ENCODE results near the gene SLF1.
"Not testable (repeated sequence)": the region's sequence is repeated elsewhere in the genome, so short reads cannot be mapped to it uniquely, and the experiment has no call there.

Gene SLF1

GRCh38 chr5:94618493-94619328 is at the start of gene SLF1, which contains the start of gene KIAA0825:
Gene SLF1, plus strand, starts transcription at chr5:94618669. Its CDS starts 10,142 bp downstream, at chr5:94628811.
Gene KIAA0825, minus strand, starts transcription at chr5:94618604. Its CDS starts 81,478 bp downstream, at chr5:94537126.
- DNase-seq (ENCODE audit: low read depth in 2 of 2) = peak; percentile 71 to 76

- no peak for DNase-seq (ENCODE audit: low read depth in 2 of 2)
Measured at GRCh38 chr5:94571415-94571814, 47.1 kb upstream of the SLF1 start.

DNA sequence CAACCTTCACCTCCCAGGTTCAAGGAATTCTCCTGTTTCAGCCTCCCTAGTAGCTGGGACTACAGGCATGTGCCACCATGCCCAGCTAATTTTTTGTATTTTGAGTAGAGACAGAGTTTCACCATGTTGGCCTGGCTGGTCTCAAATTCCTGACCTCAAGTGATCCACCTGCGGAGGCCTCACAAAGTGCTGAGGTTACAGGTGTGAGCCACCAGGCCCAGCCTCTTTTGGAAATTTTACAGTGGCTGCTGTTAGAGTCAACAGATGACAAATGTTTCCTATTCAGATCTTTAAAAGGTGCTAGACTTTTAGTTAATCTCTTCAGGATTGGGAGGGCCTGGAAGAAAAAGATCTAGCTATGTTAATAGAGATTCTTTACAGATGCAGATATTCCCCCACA is 45.1 kb upstream of the SLF1 start:
- not testable (repeated sequence) for DNase-seq (ENCODE audit: low read depth in 2 of 2)

DNA sequence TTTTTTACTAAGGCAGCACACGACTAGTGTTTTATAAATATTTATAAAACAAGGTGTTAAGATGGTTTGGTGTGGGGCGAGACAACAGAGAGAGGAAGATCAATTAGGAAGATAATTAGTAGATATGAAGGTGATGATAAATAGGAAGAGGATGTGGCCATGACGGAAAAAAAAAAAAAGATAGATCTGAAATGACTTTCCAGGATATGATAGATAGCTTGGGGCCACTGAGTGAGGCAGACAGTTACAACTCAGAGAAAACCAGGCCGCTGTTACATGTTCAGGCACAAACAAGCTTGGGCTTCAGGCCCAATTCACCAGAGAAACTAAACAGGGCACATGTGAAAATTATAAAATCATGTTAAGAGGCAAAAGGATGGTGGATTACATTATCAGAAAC is 43.3 kb upstream of the SLF1 start:
- DNase-seq (ENCODE audit: low read depth in 2 of 2) = no peak

DNA sequence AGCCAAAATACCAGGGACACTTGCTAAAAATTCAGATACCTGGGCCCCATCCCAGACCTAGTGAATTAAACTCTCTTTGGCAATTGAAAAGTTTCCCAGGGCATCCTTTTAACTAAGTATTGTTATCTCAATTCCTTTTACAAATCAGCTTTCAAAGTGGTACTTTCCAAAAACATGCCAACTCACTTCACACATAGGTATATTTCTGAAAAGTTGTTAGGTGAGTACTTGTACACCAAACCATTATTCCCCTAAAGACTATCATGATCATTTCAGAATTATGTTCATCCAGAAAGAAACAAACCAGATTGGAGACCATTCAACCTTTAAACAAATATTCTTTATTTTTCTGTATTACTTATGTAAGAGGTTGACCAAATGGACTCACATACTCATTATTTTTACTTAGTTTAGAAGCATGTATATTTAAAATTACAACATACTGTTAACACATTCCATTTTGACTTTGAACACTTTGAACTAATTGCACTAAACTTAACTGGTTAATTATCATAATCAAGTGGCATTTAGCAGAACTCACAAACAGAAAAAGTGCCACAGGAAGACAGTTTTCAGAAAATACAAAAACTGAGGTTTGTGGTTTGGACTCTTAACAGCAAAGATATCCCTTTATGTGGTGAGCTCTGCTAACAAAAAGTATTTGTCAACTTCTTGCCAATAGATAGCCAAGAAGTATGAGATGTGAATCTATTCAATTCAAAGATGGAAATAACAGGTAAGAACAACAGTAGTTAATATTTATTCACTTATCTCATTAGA is 40.8 kb upstream of the SLF1 start:
- no peak for DNase-seq (ENCODE audit: low read depth in 2 of 2)

DNA sequence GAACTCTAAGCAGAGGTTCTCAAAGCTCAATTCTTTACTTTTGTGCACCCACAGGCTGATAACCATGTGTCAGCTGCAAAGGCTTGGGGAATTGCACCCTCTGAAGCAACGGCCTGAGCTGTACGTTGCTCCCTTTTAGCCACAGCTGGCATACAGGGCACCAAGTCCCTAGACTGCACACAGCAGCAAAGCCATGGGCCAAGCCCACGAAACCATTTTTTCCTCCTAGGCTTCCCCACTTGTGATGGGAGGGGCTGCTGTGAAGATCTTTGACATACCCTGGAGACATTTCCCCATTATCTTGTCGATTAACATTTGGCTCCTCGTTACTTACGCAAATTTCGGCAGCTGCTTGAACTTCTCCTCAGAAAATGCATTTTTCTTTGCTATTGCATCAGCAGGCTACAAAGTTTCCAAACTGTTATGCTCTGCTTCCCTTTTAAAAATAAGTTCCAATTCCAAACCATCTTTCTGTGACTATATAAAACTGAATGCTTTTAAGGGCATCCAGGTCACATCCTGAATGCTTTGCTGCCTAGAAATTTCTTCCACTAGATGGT is 23.1 kb upstream of the SLF1 start:
- no peak for DNase-seq (ENCODE audit: low read depth in 2 of 2)

DNA sequence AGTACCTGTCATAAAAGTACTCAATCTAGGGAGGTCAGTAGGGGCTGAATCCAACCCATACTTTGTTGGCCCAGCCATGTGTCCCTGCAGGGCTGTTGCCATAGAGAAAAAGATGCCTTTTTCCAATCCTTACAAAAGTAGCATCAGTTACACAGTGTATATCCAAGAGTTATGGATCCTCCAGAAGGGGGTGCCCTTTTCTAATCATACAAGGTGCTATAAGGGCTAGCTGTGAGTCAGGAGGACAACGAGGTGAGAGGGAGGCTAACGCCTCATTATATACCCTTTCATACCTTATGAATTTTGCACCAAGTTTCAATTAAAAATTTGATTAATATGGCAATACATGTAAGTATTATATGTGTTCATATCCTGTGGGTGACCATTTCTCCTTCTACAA is 4.9 kb upstream of the SLF1 start:
- no peak for DNase-seq (ENCODE audit: low read depth in 2 of 2)

DNA sequence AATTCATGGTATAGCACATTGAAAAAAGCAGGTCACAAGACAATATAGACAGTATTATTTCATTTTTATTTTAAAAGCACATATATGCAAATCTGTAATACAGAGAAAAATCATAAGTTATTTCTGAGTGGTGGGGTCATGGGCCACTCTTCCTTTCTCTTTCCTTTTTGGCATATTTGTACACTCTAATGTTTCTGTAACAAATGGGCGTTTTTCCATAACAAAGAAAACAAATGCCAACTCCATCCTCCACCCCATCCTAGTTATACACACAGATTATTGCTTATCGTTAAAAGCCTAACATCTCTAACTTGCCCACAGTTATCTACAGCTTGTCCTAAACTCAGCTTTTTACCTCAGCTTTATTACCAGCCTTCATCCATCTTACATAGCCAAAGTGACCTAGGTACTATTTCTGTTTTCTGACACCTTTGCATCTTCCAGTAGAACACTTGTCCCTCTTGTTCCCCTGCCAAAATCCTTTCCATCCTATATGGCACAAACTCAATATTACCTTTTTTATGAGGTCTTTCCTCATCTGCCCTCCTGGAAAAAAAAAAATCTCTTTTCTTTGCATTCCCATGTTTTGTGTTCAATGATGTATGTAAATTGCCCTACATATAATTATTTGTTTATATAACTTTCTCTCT is 4.2 kb upstream of the SLF1 start:
- DNase-seq (ENCODE audit: low read depth in 2 of 2) = no peak

GRCh38 chr5:94615862-94616261 is 2.6 kb upstream of the SLF1 start:
- no peak for DNase-seq (ENCODE audit: low read depth in 2 of 2)

- no peak for DNase-seq (ENCODE audit: low read depth in 2 of 2)
Measured at GRCh38 chr5:94618029-94618492, 408 bp upstream of the SLF1 start.

DNA sequence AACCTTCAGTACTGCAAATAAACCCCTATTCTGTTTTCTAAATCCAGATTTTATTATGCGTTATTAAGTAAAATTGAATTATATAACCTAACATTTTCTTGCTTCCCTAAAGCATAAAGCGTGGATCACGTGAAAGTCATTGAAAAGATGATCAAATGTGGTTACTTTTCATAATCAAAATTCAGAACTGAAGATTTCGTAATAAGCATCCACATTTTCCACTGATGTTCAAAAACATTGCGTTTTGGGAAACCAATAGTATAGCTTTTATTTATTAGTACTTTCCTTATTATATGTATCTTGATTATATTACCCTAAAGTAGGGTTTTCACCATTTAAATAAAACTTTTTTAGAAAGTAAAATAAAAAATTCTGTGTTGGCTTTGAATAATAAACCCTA is 1.8 kb downstream of the SLF1 start:
- no peak for DNase-seq (ENCODE audit: low read depth in 2 of 2)

GRCh38 chr5:94621763-94622162 is 3.3 kb downstream of the SLF1 start:
- DNase-seq (ENCODE audit: low read depth in 2 of 2) = no peak

DNA sequence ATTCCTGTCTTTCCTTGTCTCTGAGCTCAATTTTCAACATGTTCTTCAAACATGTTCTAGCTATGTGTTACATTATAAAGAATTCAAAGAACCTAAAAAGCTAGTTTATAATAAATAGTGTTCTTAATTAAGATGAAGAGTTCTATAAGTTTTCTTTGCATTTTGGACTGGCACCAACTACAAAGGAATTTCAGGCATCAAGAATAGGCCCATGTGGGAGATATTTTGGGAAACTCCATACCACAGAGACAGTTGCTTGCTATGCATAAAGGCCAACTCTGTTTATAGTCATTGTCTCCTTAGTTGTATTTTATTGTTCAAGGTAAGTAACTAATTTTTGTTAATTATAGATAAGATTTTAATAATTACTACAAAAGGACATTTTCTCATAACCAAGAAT is 4.5 kb downstream of the SLF1 start:
- no peak for DNase-seq (ENCODE audit: low read depth in 2 of 2)

DNA sequence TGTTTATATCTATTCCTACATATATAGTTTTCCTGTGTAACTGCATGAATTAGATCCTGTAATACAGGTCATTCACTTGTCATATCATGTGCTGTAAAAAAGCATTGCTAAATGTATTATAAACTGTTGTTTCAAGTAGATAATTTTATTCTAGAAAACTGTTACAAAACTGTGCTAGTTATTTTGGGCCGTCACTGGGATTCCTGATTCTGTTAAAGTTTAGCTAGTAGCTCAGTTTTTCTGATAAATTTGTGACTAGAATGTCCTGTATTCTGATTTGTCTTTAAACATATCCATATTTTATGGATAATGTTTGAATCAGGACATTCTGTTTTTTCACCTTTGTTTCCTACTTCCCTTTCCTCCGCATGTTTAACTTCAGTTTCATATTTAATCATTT is 5.4 kb downstream of the SLF1 start:
- DNase-seq (ENCODE audit: low read depth in 2 of 2) = no peak

DNA sequence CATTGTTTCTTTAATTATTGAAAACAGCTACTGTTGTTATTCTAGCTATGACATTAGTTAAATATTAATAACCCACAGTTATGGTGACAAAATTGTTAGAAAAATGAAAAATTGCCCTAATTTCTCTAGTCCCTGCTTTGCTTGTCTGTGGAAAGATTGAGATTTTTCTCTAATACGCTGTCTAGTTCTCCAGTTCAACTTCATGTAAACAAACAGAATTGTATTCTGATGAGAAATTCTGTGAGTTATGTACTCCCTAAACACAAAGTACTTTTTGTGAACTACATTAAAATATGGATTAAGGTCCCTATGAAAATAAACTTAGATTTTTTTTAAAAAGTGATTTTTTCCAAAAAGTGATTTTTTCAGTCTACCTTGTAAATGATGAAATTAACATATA is 8.7 kb downstream of the SLF1 start:
- no peak for DNase-seq (ENCODE audit: low read depth in 2 of 2)

GRCh38 chr5:94632024-94632423 is 13.6 kb downstream of the SLF1 start:
- DNase-seq (ENCODE audit: low read depth in 2 of 2) = no peak

DNA sequence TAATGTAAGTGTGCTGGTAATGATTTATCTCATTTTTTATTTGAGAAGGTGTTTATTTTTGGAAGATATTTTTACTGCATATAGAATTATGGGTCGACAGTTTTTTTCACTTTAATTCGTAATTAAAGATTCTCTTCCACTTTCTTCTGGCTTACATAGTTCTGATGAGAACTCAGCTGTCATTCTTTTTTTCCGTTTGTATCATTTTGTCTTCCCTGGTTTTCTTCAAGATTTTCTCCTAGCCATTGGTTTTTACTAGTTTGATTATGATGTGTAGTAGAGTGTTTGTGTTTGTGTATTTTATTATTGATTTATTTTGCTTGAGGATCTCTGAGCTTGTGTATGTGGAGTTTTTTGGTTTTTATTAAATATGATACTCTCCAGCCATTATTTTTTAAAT is 21.7 kb downstream of the SLF1 start:
- no peak for DNase-seq (ENCODE audit: low read depth in 2 of 2)

DNA sequence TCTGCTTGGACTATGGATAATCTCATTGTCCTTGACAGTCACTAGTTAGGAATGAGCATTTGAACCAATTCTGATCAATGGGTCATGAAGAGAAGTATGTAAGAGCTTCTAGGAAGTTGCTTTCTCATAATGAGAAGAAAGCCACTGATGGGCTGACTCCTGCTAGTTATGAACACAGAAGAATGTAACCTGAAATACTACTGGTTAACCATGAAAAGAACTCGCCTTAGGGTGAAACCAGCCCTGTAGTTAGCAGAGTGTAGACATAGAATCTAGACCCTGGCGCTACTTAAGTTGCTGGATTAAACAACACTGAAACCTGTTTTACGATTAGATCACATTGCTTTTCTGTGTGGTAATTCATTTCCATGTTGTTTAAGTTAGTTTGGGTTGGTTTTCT is 26.6 kb downstream of the SLF1 start:
- DNase-seq (ENCODE audit: low read depth in 2 of 2) = no peak

GRCh38 chr5:94646758-94647157 is 28.3 kb downstream of the SLF1 start:
- DNase-seq (ENCODE audit: low read depth in 2 of 2) = no peak

GRCh38 chr5:94649874-94650273 is 31.4 kb downstream of the SLF1 start:
- no peak for DNase-seq (ENCODE audit: low read depth in 2 of 2)

GRCh38 chr5:94658272-94658671 is 39.8 kb downstream of the SLF1 start:
- DNase-seq (ENCODE audit: low read depth in 2 of 2) = no peak

- DNase-seq (ENCODE audit: low read depth in 2 of 2) = no peak
Measured at GRCh38 chr5:94660506-94660905, 42.0 kb downstream of the SLF1 start.
